ENCODE results near the gene GATA5. TPM values are rescaled to one million over a fixed set of nuclear protein-coding genes. Genes with fewer than 3 reads are reported as not detected.
"Not testable (repeated sequence)": the region's sequence is repeated elsewhere in the genome, so short reads cannot be mapped to it uniquely, and the experiment has no call there.

The GATA5 gene
- polyA plus RNA-seq, 4 donors, result 6.9 to 7.6 (median 7.3) TPM

- no peak for DNase-seq (ENCODE audit: low read depth in 4 of 4, low spot score in 3 of 4)
Measured at GRCh38 chr20:62439218-62439617, 36.6 kb downstream of the GATA5 start.

- no peak for DNase-seq (ENCODE audit: low read depth in 4 of 4, low spot score in 3 of 4)
Measured at GRCh38 chr20:62437927-62438326, 37.9 kb downstream of the GATA5 start.

GRCh38 chr20:62437496-62437895 is 38.3 kb downstream of the GATA5 start:
- DNase-seq (ENCODE audit: low read depth in 4 of 4, low spot score in 3 of 4), result no peak

GRCh38 chr20:62436692-62437091 is 39.1 kb downstream of the GATA5 start:
- DNase-seq (ENCODE audit: low read depth in 4 of 4, low spot score in 3 of 4), result no peak

- DNase-seq (ENCODE audit: low read depth in 4 of 4, low spot score in 3 of 4), result no peak
Measured at GRCh38 chr20:62433658-62434497, 41.9 kb downstream of the GATA5 start.

- no peak for DNase-seq (ENCODE audit: low read depth in 4 of 4, low spot score in 3 of 4)
Measured at GRCh38 chr20:62430866-62431447, 44.8 kb downstream of the GATA5 start.

- DNase-seq (ENCODE audit: low read depth in 4 of 4, low spot score in 3 of 4), result no peak
Measured at GRCh38 chr20:62430311-62430853, 45.4 kb downstream of the GATA5 start.

GRCh38 chr20:62429455-62430310 is 46.1 kb downstream of the GATA5 start:
- DNase-seq (ENCODE audit: low read depth in 4 of 4, low spot score in 3 of 4), result no peak

GRCh38 chr20:62428396-62429295 is 47.1 kb downstream of the GATA5 start:
- no peak for DNase-seq (ENCODE audit: low read depth in 4 of 4, low spot score in 3 of 4)

- no peak for DNase-seq (ENCODE audit: low read depth in 4 of 4, low spot score in 3 of 4)
Measured at GRCh38 chr20:62428002-62428372, 47.8 kb downstream of the GATA5 start.

- DNase-seq (ENCODE audit: low read depth in 4 of 4, low spot score in 3 of 4), result peak in 3 of 4 donors; percentile 63 to 78 (median 73)
Measured at GRCh38 chr20:62427172-62428001, 48.4 kb downstream of the GATA5 start, which contains the start of gene RBBP8NL. Gene RBBP8NL, minus strand, starts transcription at chr20:62427539. Its CDS starts 7,892 bp downstream, at chr20:62419647.

GRCh38 chr20:62426699-62427131 is 49.1 kb downstream of the GATA5 start:
- no peak for DNase-seq (ENCODE audit: low read depth in 4 of 4, low spot score in 3 of 4)

- not testable (repeated sequence) for DNase-seq (ENCODE audit: low read depth in 4 of 4, low spot score in 3 of 4)
Measured at GRCh38 chr20:62426059-62426348, 49.8 kb downstream of the GATA5 start.

GRCh38 chr20:62425281-62426058 is 50.3 kb downstream of the GATA5 start:
- DNase-seq (ENCODE audit: low read depth in 4 of 4, low spot score in 3 of 4), result no peak

GRCh38 chr20:62424249-62425107 is 51.3 kb downstream of the GATA5 start:
- DNase-seq (ENCODE audit: low read depth in 4 of 4, low spot score in 3 of 4), result no peak

- no peak for DNase-seq (ENCODE audit: low read depth in 4 of 4, low spot score in 3 of 4)
Measured at GRCh38 chr20:62423326-62423706, 52.5 kb downstream of the GATA5 start.

GRCh38 chr20:62422636-62423325 is 53.0 kb downstream of the GATA5 start:
- DNase-seq (ENCODE audit: low read depth in 4 of 4, low spot score in 3 of 4), result no peak

All from right renal pelvis (tissue), 4 donors.